ENCODE data around the gene STXBP1. TPM values are rescaled to one million over a fixed set of nuclear protein-coding genes. Genes with fewer than 3 reads are reported as not detected.

STXBP1 gene
- total and polyA plus RNA-seq, 2 of the 13 experiments (the other 11 are each of a cell fraction or from before 2014, with no cell fraction given): 2.9 TPM

DNA sequence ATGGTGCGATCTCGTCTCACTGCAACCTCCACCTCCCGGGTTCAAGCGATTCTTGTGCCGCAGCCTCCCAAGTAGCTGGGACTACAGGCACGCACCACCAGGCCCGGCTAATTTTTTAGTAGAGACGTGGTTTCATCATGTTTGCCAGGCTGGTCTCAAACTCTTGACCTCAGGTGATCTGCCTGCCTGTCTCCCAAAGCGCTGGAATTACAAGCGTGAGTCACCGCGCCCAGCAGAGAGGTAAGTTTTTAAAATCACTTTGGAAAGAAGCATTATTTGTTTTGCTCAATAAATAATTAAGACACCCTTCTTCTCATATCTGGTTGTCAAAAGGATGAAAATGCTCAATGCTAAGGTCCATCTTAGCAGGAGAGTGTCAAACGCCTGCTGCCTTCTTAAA, 48.5 kb upstream of the STXBP1 start:
- TF ChIP-seq PAX8 (CRISPR knock-in tag; IDR thresholded peaks at IDR 0.05; ENCODE audit: borderline replicate concordance): no peak
- no peak for TF ChIP-seq ZNF354B (CRISPR knock-in tag; IDR thresholded peaks at IDR 0.05)
- no peak for TF ChIP-seq ZFAT (CRISPR knock-in tag; conservative IDR thresholded peaks at IDR 0.05)
- TF ChIP-seq ZNF160 (CRISPR knock-in tag; IDR thresholded peaks at IDR 0.05): no peak
- no peak for TF ChIP-seq HOXA3 (CRISPR knock-in tag; IDR thresholded peaks at IDR 0.05)
- TF ChIP-seq ZMYM2 (CRISPR knock-in tag; IDR thresholded peaks at IDR 0.05): no peak
- TF ChIP-seq ZNF12 (CRISPR knock-in tag; IDR thresholded peaks at IDR 0.05): no peak
- TF ChIP-seq, protein P1, sequence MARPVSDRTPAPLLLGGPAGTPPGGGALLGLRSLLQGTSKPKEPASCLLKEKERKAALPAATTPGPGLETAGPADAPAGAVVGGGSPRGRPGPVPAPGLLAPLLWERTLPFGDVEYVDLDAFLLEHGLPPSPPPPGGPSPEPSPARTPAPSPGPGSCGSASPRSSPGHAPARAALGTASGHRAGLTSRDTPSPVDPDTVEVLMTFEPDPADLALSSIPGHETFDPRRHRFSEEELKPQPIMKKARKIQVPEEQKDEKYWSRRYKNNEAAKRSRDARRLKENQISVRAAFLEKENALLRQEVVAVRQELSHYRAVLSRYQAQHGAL (CRISPR knock-in tag; IDR thresholded peaks at IDR 0.05; ENCODE audit: not compliant biosample characterization): no peak
- TF ChIP-seq MBNL3 (CRISPR knock-in tag; conservative IDR thresholded peaks at IDR 0.05): no peak
- TF ChIP-seq, protein P2, sequence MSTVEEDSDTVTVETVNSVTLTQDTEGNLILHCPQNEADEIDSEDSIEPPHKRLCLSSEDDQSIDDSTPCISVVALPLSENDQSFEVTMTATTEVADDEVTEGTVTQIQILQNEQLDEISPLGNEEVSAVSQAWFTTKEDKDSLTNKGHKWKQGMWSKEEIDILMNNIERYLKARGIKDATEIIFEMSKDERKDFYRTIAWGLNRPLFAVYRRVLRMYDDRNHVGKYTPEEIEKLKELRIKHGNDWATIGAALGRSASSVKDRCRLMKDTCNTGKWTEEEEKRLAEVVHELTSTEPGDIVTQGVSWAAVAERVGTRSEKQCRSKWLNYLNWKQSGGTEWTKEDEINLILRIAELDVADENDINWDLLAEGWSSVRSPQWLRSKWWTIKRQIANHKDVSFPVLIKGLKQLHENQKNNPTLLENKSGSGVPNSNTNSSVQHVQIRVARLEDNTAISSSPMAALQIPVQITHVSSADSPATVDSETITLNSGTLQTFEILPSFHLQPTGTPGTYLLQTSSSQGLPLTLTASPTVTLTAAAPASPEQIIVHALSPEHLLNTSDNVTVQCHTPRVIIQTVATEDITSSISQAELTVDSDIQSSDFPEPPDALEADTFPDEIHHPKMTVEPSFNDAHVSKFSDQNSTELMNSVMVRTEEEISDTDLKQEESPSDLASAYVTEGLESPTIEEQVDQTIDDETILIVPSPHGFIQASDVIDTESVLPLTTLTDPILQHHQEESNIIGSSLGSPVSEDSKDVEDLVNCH (CRISPR knock-in tag; IDR thresholded peaks at IDR 0.05): no peak
- no peak for TF ChIP-seq ATF3 (CRISPR knock-in tag; IDR thresholded peaks at IDR 0.05)
- TF ChIP-seq ZNF414 (CRISPR knock-in tag; IDR thresholded peaks at IDR 0.05): no peak
- TF ChIP-seq, protein P3, sequence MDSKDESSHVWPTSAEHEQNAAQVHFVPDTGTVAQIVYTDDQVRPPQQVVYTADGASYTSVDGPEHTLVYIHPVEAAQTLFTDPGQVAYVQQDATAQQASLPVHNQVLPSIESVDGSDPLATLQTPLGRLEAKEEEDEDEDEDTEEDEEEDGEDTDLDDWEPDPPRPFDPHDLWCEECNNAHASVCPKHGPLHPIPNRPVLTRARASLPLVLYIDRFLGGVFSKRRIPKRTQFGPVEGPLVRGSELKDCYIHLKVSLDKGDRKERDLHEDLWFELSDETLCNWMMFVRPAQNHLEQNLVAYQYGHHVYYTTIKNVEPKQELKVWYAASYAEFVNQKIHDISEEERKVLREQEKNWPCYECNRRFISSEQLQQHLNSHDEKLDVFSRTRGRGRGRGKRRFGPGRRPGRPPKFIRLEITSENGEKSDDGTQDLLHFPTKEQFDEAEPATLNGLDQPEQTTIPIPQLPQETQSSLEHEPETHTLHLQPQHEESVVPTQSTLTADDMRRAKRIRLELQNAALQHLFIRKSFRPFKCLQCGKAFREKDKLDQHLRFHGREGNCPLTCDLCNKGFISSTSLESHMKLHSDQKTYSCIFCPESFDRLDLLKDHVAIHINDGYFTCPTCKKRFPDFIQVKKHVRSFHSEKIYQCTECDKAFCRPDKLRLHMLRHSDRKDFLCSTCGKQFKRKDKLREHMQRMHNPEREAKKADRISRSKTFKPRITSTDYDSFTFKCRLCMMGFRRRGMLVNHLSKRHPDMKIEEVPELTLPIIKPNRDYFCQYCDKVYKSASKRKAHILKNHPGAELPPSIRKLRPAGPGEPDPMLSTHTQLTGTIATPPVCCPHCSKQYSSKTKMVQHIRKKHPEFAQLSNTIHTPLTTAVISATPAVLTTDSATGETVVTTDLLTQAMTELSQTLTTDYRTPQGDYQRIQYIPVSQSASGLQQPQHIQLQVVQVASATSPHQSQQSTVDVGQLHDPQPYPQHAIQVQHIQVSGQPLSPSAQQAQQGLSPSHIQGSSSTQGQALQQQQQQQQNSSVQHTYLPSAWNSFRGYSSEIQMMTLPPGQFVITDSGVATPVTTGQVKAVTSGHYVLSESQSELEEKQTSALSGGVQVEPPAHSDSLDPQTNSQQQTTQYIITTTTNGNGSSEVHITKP (CRISPR knock-in tag; IDR thresholded peaks at IDR 0.05; ENCODE audit: low read depth): no peak
- TF ChIP-seq RFX3 (CRISPR knock-in tag; IDR thresholded peaks at IDR 0.05): no peak
- TF ChIP-seq ZNF253 (CRISPR knock-in tag; IDR thresholded peaks at IDR 0.05; ENCODE audit: borderline replicate concordance): no peak
- TF ChIP-seq SAFB2 (CRISPR knock-in tag; IDR thresholded peaks at IDR 0.05; ENCODE audit: borderline replicate concordance, low read depth): no peak
- ATAC-seq: no peak
- CTCF ChIA-PET (ENCODE audit: low intra/inter-chr PET ratio, low total read pairs): no interaction called here
- Histone ChIP-seq H3K36me3 (replicated peaks in 1 of 2; ENCODE audit: control insufficient read depth in 1 of 2, insufficient read depth in 2 of 2, low read length in 2 of 2) (peaks cover 18 to 21% of the 10 kb centered on the region in 2 experiments; a peak in 4 of 5 replicates), H3K4me1 (ENCODE audit: insufficient read depth, low read length) (peaks cover 49% of the 10 kb centered on the region), H3K4me2 (ENCODE audit: low read depth, low read length) (no peak overlapping the region), H4K20me1 (ENCODE audit: insufficient read depth, low read length) (peaks cover 25% of the 10 kb centered on the region), H3K79me2 (ENCODE audit: insufficient read depth, low read length) (peaks cover 60% of the 10 kb centered on the region), H3K27me3 (ENCODE audit: control insufficient read depth in 1 of 2, insufficient read depth in 2 of 2, low read length in 2 of 2) (no peaks in the 10 kb centered on the region; a peak in 1 of 5 replicates), H3K9me3 (ENCODE audit: low read length) (no peaks in the 10 kb centered on the region), H3K9ac (ENCODE audit: insufficient read depth, low read depth, low read length) (no peak overlapping the region), H3K27ac (ENCODE audit: extremely low read length, insufficient read depth, low read length) (no peak overlapping the region), H3K4me3 (replicated peaks in 1 of 3; ENCODE audit: insufficient read depth in 1 of 3, low read depth in 2 of 3, low read length in 3 of 3) (no peak overlapping the region), H2AFZ (ENCODE audit: low read length) (no peak overlapping the region)
- no peak for FAIRE-seq
- DNase-seq (ENCODE audit: low spot score): no peak
- no TSS peak for BruUV-seq (replicated peaks)
- POLR2A ChIA-PET: no interaction called here
- WGBS (ENCODE audit: low lambda C conversion rate): 96% methylated on average over 13 of the region's 13 CpGs
- in situ Hi-C loops (cut with HindIII; ENCODE audit: extremely low pct_ligation_motif_present, low pct_unique_long_range_greater_than_20kb) (no loop called here), intact Hi-C loops (cut with micrococcal nuclease; ENCODE audit: unreplicated experiment) (no loop called here)

All from HepG2 (cell line).